HG02852 (cell line): Measurements from ENCODE around the gene ZFYVE27.
A peak's percentile ranks its signal among the peaks of the same experiment; 100 is the strongest.

Source experiments
- ATAC-seq: cut with Tn5 transposase; IDR thresholded peaks from one replicate; pipeline ENCODE4 v1.9.1; 2021; ENCODE audit warnings: mild to moderate bottlenecking, moderate library complexity; ENCODE audit not compliant: unreplicated experiment

ZFYVE27 gene

GRCh38 chr10:97743169-97743943, 6.4 kb downstream of the ZFYVE27 start:
- no peak for ATAC-seq

DNA sequence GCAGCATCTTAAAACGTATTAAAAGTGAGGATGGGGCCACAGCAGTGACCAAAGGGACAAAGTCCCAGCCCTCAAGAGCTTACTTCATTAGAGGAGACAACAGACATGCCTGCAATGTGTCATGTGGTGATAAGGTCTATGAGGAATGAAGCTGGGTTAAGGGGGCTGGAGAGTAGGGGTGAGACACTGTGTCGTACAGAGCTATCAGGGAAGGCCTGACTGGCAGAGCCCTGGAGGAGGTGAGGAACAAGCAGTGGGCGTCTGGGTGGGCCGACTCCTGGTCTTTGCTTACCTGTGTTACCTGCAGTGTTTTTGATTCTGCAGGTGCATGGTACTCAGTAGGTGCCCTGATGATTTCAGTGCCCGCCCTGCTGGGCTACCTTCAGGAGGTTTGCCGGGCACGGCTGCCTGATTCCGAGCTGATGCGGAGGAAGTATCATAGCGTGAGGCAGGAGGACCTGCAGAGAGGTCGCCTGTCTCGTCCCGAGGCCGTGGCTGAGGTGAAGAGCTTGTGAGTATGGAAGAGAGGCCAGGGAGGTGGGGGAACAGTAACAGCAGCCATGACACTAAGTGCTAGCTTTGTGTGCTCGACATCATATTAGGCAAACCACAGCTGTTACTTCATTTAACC, 7.6 kb downstream of the ZFYVE27 start:
- no peak for ATAC-seq

GRCh38 chr10:97747573-97747972, 10.6 kb downstream of the ZFYVE27 start:
- ATAC-seq = no peak

DNA sequence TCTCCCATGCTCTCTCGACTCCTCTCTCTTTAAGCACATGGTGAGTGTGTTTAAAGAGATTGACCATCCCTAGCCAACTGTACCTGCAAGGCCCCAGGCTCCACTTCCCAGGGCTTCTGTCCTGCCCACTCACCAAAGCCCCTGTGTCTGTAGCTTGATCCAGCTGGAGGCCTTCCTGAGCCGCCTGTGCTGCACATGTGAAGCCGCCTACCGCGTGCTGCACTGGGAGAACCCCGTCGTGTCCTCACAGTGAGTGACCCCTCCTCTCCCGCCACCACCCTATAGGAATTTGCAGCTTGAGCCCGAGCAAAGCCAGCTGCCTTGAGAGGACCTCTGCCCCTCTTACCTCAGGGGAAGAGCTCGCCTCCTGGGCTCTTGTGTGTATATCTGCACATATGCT, 11.2 kb downstream of the ZFYVE27 start:
- ATAC-seq = no peak

- no peak for ATAC-seq
Observed at GRCh38 chr10:97752956-97753355, 16.0 kb downstream of the ZFYVE27 start.

- no peak for ATAC-seq
Observed at GRCh38 chr10:97754726-97755125, 17.8 kb downstream of the ZFYVE27 start.

- ATAC-seq = no peak
Observed at GRCh38 chr10:97755718-97756117, 18.8 kb downstream of the ZFYVE27 start.

DNA sequence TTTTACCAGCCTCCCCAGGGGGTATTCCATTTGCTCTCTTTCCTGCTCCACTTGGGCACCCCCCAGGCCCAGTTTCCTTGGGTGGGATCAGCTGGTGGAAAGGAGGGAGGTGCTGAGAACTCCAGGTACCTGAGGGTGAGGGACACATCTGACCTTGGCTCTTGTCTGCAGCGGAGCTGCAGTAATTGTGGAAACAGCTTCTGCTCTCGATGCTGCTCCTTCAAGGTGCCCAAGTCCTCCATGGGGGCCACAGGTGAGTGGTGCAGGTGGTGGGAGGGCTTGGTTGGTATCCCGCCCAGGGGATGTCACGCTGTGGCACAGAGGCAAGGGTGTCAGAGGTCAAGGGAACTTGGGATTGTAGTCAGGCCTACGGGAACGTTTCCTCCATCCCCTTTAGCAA, 20.5 kb downstream of the ZFYVE27 start:
- ATAC-seq = no peak

- ATAC-seq = peak; percentile 68
Observed at GRCh38 chr10:97759158-97759887, 22.4 kb downstream of the ZFYVE27 start.

GRCh38 chr10:97759946-97760345, 23.0 kb downstream of the ZFYVE27 start:
- no peak for ATAC-seq

DNA sequence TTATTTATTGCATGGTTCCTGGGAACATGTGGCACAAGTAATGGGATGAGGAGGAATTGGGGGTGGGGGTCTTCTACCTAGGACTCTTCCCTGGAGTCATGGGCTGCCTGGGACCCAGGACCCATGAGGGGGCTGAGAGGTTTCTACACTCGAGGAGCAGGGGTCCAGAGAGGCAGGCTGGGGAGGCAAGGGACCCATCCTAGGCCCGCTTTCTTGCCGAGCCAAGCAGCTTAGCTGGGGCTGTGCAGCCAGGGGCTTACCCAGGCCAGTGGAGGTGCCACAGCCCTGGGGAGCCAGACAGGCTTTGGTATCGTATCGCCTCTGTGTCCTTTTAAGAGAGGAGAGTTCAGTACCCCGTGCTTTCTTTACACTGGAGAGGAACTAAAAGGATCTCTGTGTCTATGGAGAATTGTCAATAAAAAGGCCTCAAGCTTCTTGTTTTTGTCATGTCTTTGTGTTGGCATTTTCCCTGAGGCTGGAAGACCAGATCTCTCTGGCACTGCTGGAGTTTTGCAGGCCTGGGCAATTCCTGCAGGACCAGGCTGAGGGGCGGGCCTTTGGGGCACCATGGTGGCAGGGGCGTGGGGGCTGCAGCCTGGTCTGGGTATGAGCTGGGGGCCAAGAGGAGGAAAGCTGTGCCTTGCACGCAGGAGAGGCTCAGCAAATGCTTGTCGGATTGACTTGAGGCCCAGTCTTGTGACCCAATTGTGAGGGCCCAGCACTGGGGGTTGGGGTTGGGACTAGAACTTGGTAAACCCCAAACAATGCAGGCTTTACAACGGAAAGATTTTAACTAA, 23.7 kb downstream of the ZFYVE27 start:
- ATAC-seq = no peak

- no peak for ATAC-seq
Observed at GRCh38 chr10:97761331-97761865, 24.5 kb downstream of the ZFYVE27 start.

- no peak for ATAC-seq
Observed at GRCh38 chr10:97762056-97762455, 25.1 kb downstream of the ZFYVE27 start.

DNA sequence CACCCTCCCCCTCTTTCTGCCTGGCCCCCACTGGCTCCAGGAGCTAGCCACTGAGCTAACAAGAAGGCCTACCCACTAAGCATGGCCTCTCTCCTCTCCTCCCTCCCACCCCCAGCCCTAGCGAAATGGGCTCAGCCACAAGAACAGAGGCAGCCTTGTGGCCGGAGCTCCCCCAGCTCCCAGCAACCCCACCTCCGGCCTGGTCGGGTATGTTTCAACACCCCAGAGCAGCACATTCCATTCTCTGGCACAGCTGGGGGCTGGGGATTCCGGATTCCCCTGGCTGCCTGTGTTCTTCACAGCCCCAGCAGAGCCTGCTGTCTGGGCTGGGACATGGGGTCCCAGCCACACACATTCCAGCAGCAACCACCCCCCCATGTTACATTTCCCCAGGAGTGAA, 25.9 kb downstream of the ZFYVE27 start:
- no peak for ATAC-seq

DNA sequence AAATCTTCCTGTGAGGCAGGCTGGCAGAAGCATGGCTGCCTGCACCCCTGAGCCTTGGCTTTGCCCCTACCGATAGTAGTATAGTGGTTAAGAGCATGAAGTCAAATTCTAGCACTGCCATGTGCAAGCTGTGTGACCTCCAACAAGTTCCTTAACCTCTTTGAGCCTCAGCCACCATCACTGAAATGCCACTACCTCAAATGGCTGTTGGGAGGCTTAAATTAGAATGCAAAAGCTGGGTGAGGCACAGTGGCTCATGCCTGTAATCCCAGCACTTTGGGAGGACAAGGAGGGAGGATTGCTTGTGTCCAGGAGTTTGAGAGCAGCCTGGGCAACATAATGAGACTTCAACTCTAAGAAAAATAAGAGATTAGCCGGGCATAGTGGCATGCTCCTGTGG, 26.5 kb downstream of the ZFYVE27 start:
- no peak for ATAC-seq

DNA sequence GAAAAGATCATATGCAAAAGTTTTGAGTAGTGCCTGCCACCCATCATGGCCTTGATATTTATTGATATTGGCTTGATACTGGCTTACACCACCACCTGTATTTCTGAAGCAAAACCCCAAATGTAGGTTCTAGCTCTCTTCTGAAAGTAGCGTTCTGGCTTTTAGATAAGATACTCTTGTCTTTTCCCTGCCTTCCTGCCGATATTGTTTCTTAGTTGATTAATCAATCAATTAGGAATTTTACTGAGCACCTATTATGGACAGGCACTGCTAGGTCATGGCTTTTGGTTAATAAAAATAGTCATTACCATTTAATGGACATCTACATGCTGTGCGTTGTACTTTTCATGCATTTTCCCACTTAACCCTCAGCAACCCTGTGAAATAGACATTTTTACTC, 27.0 kb downstream of the ZFYVE27 start:
- no peak for ATAC-seq

DNA sequence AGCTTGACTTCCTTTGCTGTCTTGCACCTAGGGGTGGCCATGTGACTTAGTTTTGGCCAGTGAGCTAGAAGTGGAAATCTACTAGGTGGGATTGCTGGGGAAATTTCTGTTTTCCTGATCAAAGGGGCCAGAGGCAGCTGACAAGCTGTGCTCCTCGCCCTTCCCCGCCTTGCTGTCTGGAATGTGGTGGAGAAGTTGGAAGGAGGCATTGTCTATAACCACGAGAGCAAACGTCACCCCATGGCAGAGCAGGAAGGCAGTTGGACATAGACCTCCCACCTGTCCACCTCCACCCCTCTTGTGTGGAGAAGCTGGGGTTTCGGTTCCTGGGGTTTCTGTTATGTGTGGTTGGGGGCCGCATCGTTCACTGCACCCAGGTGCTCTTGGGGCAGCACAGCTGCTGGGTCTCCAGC, 27.6 kb downstream of the ZFYVE27 start:
- ATAC-seq = peak; percentile 58

DNA sequence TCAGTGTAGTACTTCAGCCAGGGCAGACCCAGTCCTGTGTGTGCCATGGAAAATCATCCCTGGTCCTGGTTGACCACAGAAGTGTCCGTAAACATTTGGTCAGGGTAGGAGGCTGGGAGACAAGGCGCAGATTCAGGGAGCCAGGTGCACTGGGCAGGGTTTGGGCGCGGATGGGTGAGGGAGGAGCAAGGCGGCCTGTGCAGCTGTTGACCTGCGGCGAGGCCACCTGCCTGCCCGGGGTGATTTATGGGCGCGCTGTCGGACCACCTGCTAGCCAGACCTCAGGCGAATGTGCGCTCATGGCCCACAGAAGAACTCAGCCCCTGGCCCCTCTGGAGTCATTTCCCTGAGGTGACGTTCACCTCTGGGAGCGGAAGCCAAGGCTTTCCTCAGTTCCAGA, 28.3 kb downstream of the ZFYVE27 start:
- no peak for ATAC-seq

DNA sequence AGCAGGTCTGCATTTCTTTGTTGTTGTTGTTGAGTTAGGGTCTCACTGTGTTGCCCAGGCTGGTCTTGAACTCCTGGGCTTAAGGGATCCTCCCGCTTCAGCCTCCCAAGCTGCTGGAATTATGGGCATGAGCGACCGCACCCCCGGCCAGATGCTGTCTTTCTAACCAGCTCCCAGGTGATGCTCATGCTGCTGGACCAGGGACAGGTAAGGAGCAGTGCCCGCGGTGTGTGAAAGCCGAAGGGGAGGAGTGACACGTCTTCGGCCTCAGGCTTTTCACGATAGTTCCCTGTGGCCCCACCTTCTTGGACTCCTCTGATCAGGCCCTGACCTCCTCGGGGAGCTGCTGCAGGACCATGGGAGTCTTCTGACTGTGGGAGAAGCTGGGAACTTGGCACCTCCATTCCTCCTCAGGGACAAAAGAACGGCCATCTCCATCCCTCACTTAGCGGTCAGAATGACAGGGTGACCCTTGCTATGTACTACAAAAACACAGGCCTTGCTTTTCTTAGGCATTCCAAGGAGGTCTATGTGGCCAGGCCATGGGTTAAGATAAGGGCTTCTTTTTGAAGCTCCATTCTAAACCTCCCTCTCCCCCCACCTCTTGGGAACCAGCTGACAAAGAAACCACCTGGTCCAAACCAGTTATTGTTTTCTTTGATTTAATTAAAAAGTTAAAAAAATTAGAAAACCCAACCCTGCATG, 29.3 kb downstream of the ZFYVE27 start:
- ATAC-seq = no peak
